PC-9 (cell line): Measurements from ENCODE around the gene KRTAP12-2. TPM values are rescaled to one million over a fixed set of nuclear protein-coding genes. Genes with fewer than 3 reads are reported as not detected.

Experiments
- BruUV-seq: library from RNA; stranded (reverse); fragments of 400-500 nt; replicated peaks from 2 replicates; lab custom pipeline; 2021; lab: Mats Ljungman, UMichigan
- CTCF ChIA-PET: fragments of 300-600 bp; sonication (Branson Sonifier 250); formaldehyde crosslinking; loops from one replicate; lab custom pipeline; 2022; ENCODE audit warnings: antibody characterized with exemption; lab: Charles Lee
- POLR2A ChIA-PET: fragments of 300-600 bp; sonication (Branson Sonifier 250); formaldehyde crosslinking; loops from one replicate; lab custom pipeline; 2022; ENCODE audit warnings: antibody characterized with exemption; ENCODE audit not compliant: unreplicated experiment; lab: Charles Lee
- DNase-seq, 2 experiments: peaks; one replicate each; pipeline versions ENCODE4 v3.0.0 to v3.0.0-alpha.2; 2015 to 2022; ENCODE audit warnings: mixed read lengths in 1 of 2
- H2AFZ ChIP-seq: fragments of 200-600 bp; sonication (generic); 2 replicates; pipeline ENCODE4 v1.8.1; 2017; ENCODE audit warnings: antibody characterized with exemption
- H3F3A ChIP-seq: fragments of 200-600 bp; sonication (generic); 2 replicates; pipeline ENCODE4 v1.8.1; 2017; ENCODE audit warnings: antibody characterized with exemption, mild to moderate bottlenecking, low read depth; ENCODE audit not compliant: insufficient read depth
- H3K27ac ChIP-seq: fragments of 200-600 bp; sonication (generic); 2 replicates; pipeline ENCODE4 v1.6.1; 2016; ENCODE audit warnings: mixed run types
- H3K27me3 ChIP-seq: fragments of 200-600 bp; sonication (generic); 2 replicates; pipeline ENCODE4 v1.6.1; 2016; ENCODE audit warnings: low read depth, mixed run types; ENCODE audit not compliant: insufficient read depth
- H3K36me3 ChIP-seq: fragments of 200-600 bp; sonication (generic); 2 replicates; pipeline ENCODE4 v1.6.1; 2016; ENCODE audit warnings: low read depth, mixed run types
- H3K4me1 ChIP-seq: fragments of 200-600 bp; sonication (generic); replicated peaks from 2 replicates; pipeline ENCODE4 v1.6.1; 2016; ENCODE audit warnings: mixed run types; ENCODE audit not compliant: insufficient read depth
- H3K4me2 ChIP-seq: fragments of 200-600 bp; sonication (generic); 2 replicates; pipeline ENCODE4 v1.6.1; 2017; ENCODE audit warnings: mixed run types
- H3K4me3 ChIP-seq: fragments of 200-600 bp; sonication (generic); 2 replicates; pipeline ENCODE4 v1.6.1; 2016; ENCODE audit warnings: mixed run types
- H3K79me2 ChIP-seq: fragments of 200-600 bp; sonication (generic); 2 replicates; pipeline ENCODE4 v1.6.1; 2017; ENCODE audit warnings: low read depth, mixed run types
- H3K9me2 ChIP-seq: fragments of 200-600 bp; sonication (generic); 2 replicates; pipeline ENCODE4 v1.8.1; 2017; ENCODE audit warnings: mild to moderate bottlenecking; ENCODE audit not compliant: insufficient read depth
- H3K9me3 ChIP-seq: fragments of 200-600 bp; sonication (generic); 2 replicates; pipeline ENCODE4 v1.8.1; 2016; ENCODE audit warnings: low read depth; ENCODE audit not compliant: insufficient read depth
- H4K20me1 ChIP-seq: fragments of 200-600 bp; sonication (generic); 2 replicates; pipeline ENCODE4 v1.8.1; 2017; ENCODE audit not compliant: insufficient read depth
- CTCF ChIP-seq: fragments of 200-600 bp; sonication (generic); conservative IDR thresholded peaks from 2 replicates; pipeline ENCODE4 v1.6.1; 2017; ENCODE audit warnings: mixed run types, antibody characterized with exemption, mild to moderate bottlenecking, moderate library complexity
- EZH2 ChIP-seq: fragments of 200-600 bp; sonication (generic); IDR thresholded peaks from 2 replicates; pipeline ENCODE4 v1.8.0; 2017; ENCODE audit warnings: antibody characterized with exemption, low read depth
- intact Hi-C: fragments of 100-400 bp; cut with micrococcal nuclease; formaldehyde crosslinking; loops from one replicate; pipeline ENCODE4 v1.10.0; 2022; ENCODE audit not compliant: unreplicated experiment
- total RNA-seq: library from RNA; stranded (reverse); gene quantifications from 2 replicates; pipeline ENCODE4 v1.2.3, GENCODE V29; 2021

KRTAP12-2 gene
- total RNA-seq, 1 experiment from 2014 or later = not detected

- Histone ChIP-seq H3K36me3 (no peaks in the 10 kb centered on the region), H3K9me2 (no peaks in the 10 kb centered on the region), H3K4me3 (no peak overlapping the region), H4K20me1 (no peaks in the 10 kb centered on the region), H3K27ac (no peak overlapping the region), H2AFZ (no peak overlapping the region), H3K27me3 (peaks cover 38% of the 10 kb centered on the region), H3K4me1 (no peaks in the 10 kb centered on the region), H3K79me2 (no peaks in the 10 kb centered on the region), H3K4me2 (no peak overlapping the region), H3F3A (no peaks in the 10 kb centered on the region), H3K9me3 (no peaks in the 10 kb centered on the region)
- TF ChIP-seq CTCF (no peak), EZH2 (no peak)
- no TSS peak for BruUV-seq
- DNase-seq = no peak
- intact Hi-C loops = no loop called here
- ChIA-PET CTCF (no interaction called here), POLR2A (no interaction called here)
These were observed 5.2 kb upstream of the KRTAP12-2 start for GRCh38 chr21:44671911-44672310.

- no peaks in the 10 kb centered on the region for H3K9me3 ChIP-seq
- no peak overlapping the region for H3K27ac ChIP-seq
- BruUV-seq = no TSS peak
- H2AFZ ChIP-seq = no peak overlapping the region
- DNase-seq = no peak
- no peaks in the 10 kb centered on the region for H4K20me1 ChIP-seq
- POLR2A ChIA-PET = no interaction called here
- intact Hi-C loops = no loop called here
- no peaks in the 10 kb centered on the region for H3K79me2 ChIP-seq
- H3F3A ChIP-seq = no peaks in the 10 kb centered on the region
- H3K9me2 ChIP-seq = no peaks in the 10 kb centered on the region
- peaks cover 27% of the 10 kb centered on the region for H3K27me3 ChIP-seq
- TF ChIP-seq CTCF (no peak), EZH2 (no peak)
- no peak overlapping the region for H3K4me3 ChIP-seq
- H3K36me3 ChIP-seq = no peaks in the 10 kb centered on the region
- no peak overlapping the region for H3K4me2 ChIP-seq
- H3K4me1 ChIP-seq = no peaks in the 10 kb centered on the region
- CTCF ChIA-PET = no interaction called here
These were observed 4.1 kb upstream of the KRTAP12-2 start for GRCh38 chr21:44670642-44671432.

GRCh38 chr21:44667612-44668011 lies 885 bp upstream of the KRTAP12-2 start:
- Histone ChIP-seq H3K27ac (no peak overlapping the region), H3K4me2 (no peak overlapping the region), H3K4me3 (no peak overlapping the region), H3K79me2 (no peaks in the 10 kb centered on the region), H3K9me2 (no peaks in the 10 kb centered on the region), H3K36me3 (no peaks in the 10 kb centered on the region), H2AFZ (no peak overlapping the region), H3K4me1 (no peaks in the 10 kb centered on the region), H3K27me3 (peaks cover 21% of the 10 kb centered on the region), H3F3A (no peaks in the 10 kb centered on the region), H3K9me3 (no peaks in the 10 kb centered on the region), H4K20me1 (no peaks in the 10 kb centered on the region)
- no TSS peak for BruUV-seq
- ChIA-PET CTCF (no interaction called here), POLR2A (no interaction called here)
- TF ChIP-seq CTCF = no peak
- no peak for TF ChIP-seq EZH2
- intact Hi-C loops = no loop called here
- DNase-seq = no peak
